WI38 (cell line): ENCODE measurements around the gene PPFIA3.
A peak's percentile ranks its signal among the peaks of the same experiment; 100 is the strongest.

Experiments used
- H3K4me3 ChIP-seq: 2 replicates; pipeline ENCODE4 v1.5.1; 2011; ENCODE audit warnings: low read depth, mild to moderate bottlenecking, control low read depth, low read length
- TF ChIP-seq, protein P1 (sequence below): IDR thresholded peaks from 2 replicates; pipeline ENCODE4 v1.5.1; 2012; ENCODE audit warnings: low read depth, mild to moderate bottlenecking, control low read depth, low read length

The PPFIA3 gene

GRCh38 chr19:49103331-49104085 is 15.8 kb upstream of the PPFIA3 start:
- TF ChIP-seq, protein P1, sequence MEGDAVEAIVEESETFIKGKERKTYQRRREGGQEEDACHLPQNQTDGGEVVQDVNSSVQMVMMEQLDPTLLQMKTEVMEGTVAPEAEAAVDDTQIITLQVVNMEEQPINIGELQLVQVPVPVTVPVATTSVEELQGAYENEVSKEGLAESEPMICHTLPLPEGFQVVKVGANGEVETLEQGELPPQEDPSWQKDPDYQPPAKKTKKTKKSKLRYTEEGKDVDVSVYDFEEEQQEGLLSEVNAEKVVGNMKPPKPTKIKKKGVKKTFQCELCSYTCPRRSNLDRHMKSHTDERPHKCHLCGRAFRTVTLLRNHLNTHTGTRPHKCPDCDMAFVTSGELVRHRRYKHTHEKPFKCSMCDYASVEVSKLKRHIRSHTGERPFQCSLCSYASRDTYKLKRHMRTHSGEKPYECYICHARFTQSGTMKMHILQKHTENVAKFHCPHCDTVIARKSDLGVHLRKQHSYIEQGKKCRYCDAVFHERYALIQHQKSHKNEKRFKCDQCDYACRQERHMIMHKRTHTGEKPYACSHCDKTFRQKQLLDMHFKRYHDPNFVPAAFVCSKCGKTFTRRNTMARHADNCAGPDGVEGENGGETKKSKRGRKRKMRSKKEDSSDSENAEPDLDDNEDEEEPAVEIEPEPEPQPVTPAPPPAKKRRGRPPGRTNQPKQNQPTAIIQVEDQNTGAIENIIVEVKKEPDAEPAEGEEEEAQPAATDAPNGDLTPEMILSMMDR, result no peak

GRCh38 chr19:49104229-49104864 is 15.0 kb upstream of the PPFIA3 start:
- TF ChIP-seq, protein P1, result no peak
- H3K4me3 ChIP-seq, result no peak overlapping the region

More at GRCh38 chr19:49103331-49104085, 15.8 kb upstream of the PPFIA3 start:
- H3K4me3 ChIP-seq, result no peak overlapping the region

GRCh38 chr19:49106648-49107135 is 12.7 kb upstream of the PPFIA3 start:
- H3K4me3 ChIP-seq, result no peak overlapping the region
- TF ChIP-seq, protein P1, result peak; percentile 75

- TF ChIP-seq, protein P1, result no peak
- H3K4me3 ChIP-seq, result no peak overlapping the region
Observed at GRCh38 chr19:49107625-49108459, 11.5 kb upstream of the PPFIA3 start.

DNA sequence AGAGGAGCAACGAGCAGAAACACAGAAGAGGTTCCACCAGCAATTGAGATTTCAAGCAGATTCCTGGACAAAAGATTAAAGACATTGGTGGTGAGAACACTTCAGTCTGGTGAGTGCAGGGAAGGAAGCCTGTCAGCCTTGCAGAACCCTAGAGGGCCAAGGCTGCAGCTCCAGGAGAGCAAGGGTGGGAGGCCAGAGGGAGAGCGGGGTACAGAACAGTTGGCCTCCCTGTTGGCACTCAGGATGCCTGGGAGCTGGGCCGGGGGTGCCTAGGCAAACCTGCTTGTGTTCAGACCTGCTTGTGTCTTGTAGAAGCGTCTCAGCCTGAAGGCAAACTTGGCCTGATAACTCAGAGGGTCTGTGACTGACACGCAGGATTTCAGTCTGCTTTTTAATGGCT is 10.3 kb upstream of the PPFIA3 start:
- TF ChIP-seq, protein P1, result no peak
- H3K4me3 ChIP-seq, result no peak overlapping the region

DNA sequence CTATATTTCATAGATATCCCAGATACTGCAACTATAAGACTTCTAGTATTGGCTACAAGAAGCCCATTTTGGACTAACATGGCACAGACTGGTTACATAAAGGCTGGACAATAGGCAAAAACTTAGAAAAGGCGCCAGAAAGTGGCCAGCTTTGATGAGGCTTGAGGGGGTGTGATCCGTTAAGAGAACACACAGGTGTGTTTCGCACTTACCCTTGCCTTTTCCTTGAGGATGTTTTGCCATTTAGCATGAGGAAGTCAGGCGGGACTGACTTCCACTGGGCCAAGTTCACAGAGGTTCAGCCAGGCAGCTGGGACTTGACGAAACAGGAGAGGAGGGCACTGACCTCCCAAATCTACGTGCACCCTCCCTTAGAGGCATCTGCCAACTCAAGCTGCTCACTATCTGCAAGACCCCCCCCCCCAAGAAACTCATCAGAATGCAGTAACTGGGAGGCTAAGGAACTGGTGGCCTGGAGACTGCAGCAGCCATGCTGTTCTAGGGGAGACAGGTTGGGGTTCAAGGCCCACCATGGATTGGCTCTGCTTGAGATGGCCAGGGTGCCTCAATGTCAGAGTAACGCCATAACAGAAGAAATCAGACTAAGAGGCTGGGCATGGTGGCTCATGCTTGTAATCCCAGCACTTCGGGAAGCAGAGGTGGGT is 9.6 kb upstream of the PPFIA3 start:
- H3K4me3 ChIP-seq, result no peak overlapping the region
- TF ChIP-seq, protein P1, result no peak
